A673 (cell line): Measurements from ENCODE around the gene REEP6. TPM values are rescaled to one million over a fixed set of nuclear protein-coding genes. Genes with fewer than 3 reads are reported as not detected.

Experiments used
- BruUV-seq: library from RNA; stranded (reverse); fragments of 400-500 nt; replicated peaks from 2 replicates; lab custom pipeline; 2021; lab: Mats Ljungman, UMichigan
- CTCF ChIA-PET: fragments of 300-600 bp; sonication (Branson Sonifier 250); formaldehyde crosslinking; loops from one replicate; lab custom pipeline; 2022; ENCODE audit warnings: antibody characterized with exemption; lab: Charles Lee
- POLR2A ChIA-PET: fragments of 300-600 bp; sonication (Branson Sonifier 250); formaldehyde crosslinking; loops from one replicate; lab custom pipeline; 2022; ENCODE audit warnings: antibody characterized with exemption; ENCODE audit not compliant: low non-redundant PET; lab: Charles Lee
- DNase-seq: peaks from one replicate; pipeline ENCODE4 v3.0.0-alpha.2; 2015; ENCODE audit warnings: low spot score
- H3K27ac ChIP-seq: fragments of 200-600 bp; sonication (generic); 2 replicates; pipeline ENCODE4 v1.5.1; 2016; ENCODE audit warnings: mixed run types, low read depth, mild to moderate bottlenecking, mixed read lengths, antibody characterized with exemption, low read length; ENCODE audit not compliant: poor library complexity, severe bottlenecking
- H3K27me3 ChIP-seq: fragments of 200-600 bp; sonication (generic); replicated peaks from 2 replicates; pipeline ENCODE4 v1.6.1; 2017; ENCODE audit warnings: mixed run types, low read depth, mild to moderate bottlenecking, mixed read lengths, antibody characterized with exemption, low read length; ENCODE audit not compliant: insufficient read depth, poor library complexity
- H3K36me3 ChIP-seq: fragments of 200-600 bp; sonication (generic); 2 replicates; pipeline ENCODE4 v1.6.1; 2016; ENCODE audit warnings: mixed run types, mild to moderate bottlenecking, mixed read lengths, antibody characterized with exemption, low read length; ENCODE audit not compliant: insufficient read depth, poor library complexity, severe bottlenecking
- H3K4me1 ChIP-seq: fragments of 200-600 bp; sonication (generic); 2 replicates; pipeline ENCODE4 v1.6.1; 2017; ENCODE audit warnings: mixed run types, mild to moderate bottlenecking, mixed read lengths, antibody characterized with exemption, low read length; ENCODE audit not compliant: insufficient read depth, poor library complexity, severe bottlenecking
- H3K4me3 ChIP-seq: fragments of 200-600 bp; sonication (generic); 2 replicates; pipeline ENCODE4 v1.5.1; 2016; ENCODE audit warnings: low read depth, mixed run types, mild to moderate bottlenecking, mixed read lengths, low read length; ENCODE audit not compliant: poor library complexity, severe bottlenecking
- H3K9me3 ChIP-seq: fragments of 200-600 bp; sonication (generic); 2 replicates; pipeline ENCODE4 v1.6.1; 2016; ENCODE audit warnings: mixed run types, low read depth, mild to moderate bottlenecking, mixed read lengths, antibody characterized with exemption, low read length; ENCODE audit not compliant: poor library complexity, severe bottlenecking
- EZH2 ChIP-seq: fragments of 200-600 bp; sonication (generic); IDR thresholded peaks from 2 replicates; pipeline ENCODE4 v1.6.1; 2017; ENCODE audit warnings: borderline replicate concordance, low read depth, mild to moderate bottlenecking, mixed read lengths, antibody characterized with exemption, low read length; ENCODE audit not compliant: poor library complexity, severe bottlenecking
- intact Hi-C: fragments of 100-400 bp; cut with micrococcal nuclease; formaldehyde crosslinking; loops from one replicate; pipeline ENCODE4 v1.10.0; 2022; ENCODE audit not compliant: unreplicated experiment
- total RNA-seq: library from RNA; stranded (reverse); gene quantifications from 2 replicates; pipeline ENCODE4 v1.2.3, GENCODE V29; 2021
- TF ChIP-seq, protein P1 (sequence below): fragments of 300-800, 200-600 bp; sonication (generic); conservative IDR thresholded peaks from 2 replicates; pipeline ENCODE4 v1.5.1; 2017; ENCODE audit warnings: low read depth, mild to moderate bottlenecking, antibody characterized with exemption, low read length, moderate library complexity, mixed read lengths

The REEP6 gene
- total RNA-seq, 1 experiment from 2014 or later, result 4.7 TPM

DNA sequence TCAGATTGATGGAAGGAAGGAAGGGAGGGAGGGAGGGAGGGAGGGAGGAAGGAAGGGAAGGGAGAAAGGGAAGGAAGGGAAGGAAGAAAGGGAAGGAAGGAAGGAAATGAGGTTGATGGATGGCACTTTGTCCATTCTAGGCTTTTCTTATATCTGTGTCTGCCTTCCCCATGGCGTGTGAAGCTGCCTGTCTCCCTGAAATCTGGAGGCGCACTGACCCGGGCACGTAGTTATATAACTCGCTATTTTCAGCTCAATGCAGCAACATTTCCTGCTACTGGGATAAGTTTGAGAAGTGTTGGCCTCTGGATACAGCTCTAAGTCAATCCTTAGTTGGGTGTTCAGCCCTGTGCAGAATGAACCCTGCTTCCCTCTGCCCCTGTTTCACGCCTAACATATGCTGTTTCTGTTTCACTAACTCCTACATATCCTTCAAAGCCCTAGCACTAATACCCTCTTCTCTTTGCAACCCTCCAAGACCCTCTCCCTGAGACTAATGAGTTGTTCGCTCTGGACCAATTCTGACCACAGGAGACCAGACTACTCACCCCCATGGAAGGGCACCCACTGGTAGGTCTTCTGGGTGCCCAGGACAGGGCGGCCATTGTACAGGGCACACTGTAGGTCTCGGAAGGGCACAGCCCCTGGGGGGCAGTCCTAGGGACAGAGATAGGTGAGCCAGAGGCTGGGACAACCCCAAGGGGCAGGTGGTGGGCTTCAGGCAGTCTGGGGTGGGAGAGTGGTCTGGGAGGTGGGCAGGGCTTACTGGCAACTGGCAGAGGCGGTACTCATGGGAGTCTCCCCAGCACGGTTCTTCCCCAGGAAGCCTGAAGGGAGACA is 18.8 kb downstream of the REEP6 start:
- ChIA-PET CTCF (no interaction called here), POLR2A (no interaction called here)
- DNase-seq, result peak; percentile 52
- no peak overlapping the region for H3K4me3 ChIP-seq
- peaks cover 12% of the 10 kb centered on the region for H3K4me1 ChIP-seq
- no peak for TF ChIP-seq EZH2
- TF ChIP-seq, protein P1, sequence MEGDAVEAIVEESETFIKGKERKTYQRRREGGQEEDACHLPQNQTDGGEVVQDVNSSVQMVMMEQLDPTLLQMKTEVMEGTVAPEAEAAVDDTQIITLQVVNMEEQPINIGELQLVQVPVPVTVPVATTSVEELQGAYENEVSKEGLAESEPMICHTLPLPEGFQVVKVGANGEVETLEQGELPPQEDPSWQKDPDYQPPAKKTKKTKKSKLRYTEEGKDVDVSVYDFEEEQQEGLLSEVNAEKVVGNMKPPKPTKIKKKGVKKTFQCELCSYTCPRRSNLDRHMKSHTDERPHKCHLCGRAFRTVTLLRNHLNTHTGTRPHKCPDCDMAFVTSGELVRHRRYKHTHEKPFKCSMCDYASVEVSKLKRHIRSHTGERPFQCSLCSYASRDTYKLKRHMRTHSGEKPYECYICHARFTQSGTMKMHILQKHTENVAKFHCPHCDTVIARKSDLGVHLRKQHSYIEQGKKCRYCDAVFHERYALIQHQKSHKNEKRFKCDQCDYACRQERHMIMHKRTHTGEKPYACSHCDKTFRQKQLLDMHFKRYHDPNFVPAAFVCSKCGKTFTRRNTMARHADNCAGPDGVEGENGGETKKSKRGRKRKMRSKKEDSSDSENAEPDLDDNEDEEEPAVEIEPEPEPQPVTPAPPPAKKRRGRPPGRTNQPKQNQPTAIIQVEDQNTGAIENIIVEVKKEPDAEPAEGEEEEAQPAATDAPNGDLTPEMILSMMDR, result no peak
- no peaks in the 10 kb centered on the region for H3K36me3 ChIP-seq
- no TSS peak for BruUV-seq
- intact Hi-C loops, result no loop called here
- H3K27me3 ChIP-seq, result no peaks in the 10 kb centered on the region
- H3K9me3 ChIP-seq, result no peaks in the 10 kb centered on the region
- H3K27ac ChIP-seq, result no peak overlapping the region

DNA sequence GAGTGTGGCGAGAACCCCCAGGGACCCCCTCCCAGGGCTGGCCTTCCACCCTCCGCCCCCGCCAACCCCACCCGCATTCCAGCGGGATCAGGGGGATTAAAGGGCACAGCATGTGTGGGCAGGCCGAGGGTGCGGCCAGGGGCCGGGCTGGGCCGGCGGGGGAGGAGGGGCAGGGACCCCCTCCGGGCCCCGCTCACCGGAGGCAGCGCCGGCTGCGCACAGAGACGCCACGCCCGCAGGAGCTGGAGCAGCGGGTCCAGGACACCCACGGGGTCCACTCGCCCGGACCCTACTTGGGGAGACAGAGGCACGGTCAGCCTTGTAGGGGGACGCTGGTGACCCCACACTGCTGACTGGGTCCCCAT is 19.4 kb downstream of the REEP6 start:
- no peaks in the 10 kb centered on the region for H3K9me3 ChIP-seq
- no peak for TF ChIP-seq EZH2
- TF ChIP-seq, protein P1, result no peak
- POLR2A ChIA-PET, result no interaction called here
- CTCF ChIA-PET, result no interaction called here
- no peaks in the 10 kb centered on the region for H3K27me3 ChIP-seq
- no TSS peak for BruUV-seq
- H3K27ac ChIP-seq, result no peak overlapping the region
- no peaks in the 10 kb centered on the region for H3K36me3 ChIP-seq
- DNase-seq, result no peak
- peaks cover 12% of the 10 kb centered on the region for H3K4me1 ChIP-seq
- H3K4me3 ChIP-seq, result no peak overlapping the region
- intact Hi-C loops, result no loop called here

DNA sequence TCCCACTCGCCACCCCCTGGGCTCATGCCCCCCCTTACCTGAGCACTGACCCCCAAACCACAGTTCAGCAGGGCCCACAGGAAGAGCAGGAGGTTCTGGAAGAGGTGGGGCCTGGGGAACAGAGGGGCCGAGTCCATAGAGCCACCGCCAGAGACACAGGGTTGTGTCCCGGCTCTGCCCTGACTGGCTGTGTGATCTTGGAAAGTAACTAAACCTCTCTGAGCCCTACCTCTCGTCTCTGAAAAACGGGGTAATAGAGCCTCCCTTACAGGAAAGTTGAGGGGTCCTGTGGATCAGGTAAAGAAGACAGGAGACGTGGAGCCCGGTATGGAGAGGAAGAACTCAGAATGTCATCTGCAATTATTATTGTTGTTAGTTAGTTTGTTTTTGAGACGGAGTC is 19.8 kb downstream of the REEP6 start:
- Histone ChIP-seq H3K27ac (no peak overlapping the region), H3K36me3 (no peaks in the 10 kb centered on the region), H3K9me3 (no peaks in the 10 kb centered on the region), H3K27me3 (no peaks in the 10 kb centered on the region), H3K4me1 (peaks cover 12% of the 10 kb centered on the region), H3K4me3 (no peak overlapping the region)
- POLR2A ChIA-PET, result no interaction called here
- no TSS peak for BruUV-seq
- TF ChIP-seq EZH2, result no peak
- TF ChIP-seq, protein P1, result no peak
- intact Hi-C loops, result no loop called here
- DNase-seq, result no peak
- CTCF ChIA-PET, result no interaction called here
